HL-60 (cell line): ENCODE results near the gene LEUTX.

ENCODE experiments used
- DNase-seq, 2 experiments: peaks; one replicate each; pipeline ENCODE4 v3.0.0-alpha.2; 2010 to 2020; ENCODE audit warnings: low read depth in 1 of 2, low spot score in 1 of 2
- H3K27ac ChIP-seq: fragments of 250-450 bp; sonication (Bioruptor Pico); replicated peaks from 2 replicates; pipeline ENCODE4 v1.5.1; 2020; ENCODE audit warnings: mild to moderate bottlenecking, moderate library complexity
- H3K27me3 ChIP-seq: fragments of 250-450 bp; sonication (Bioruptor Pico); 2 replicates; pipeline ENCODE4 v1.5.1; 2021; ENCODE audit warnings: mild to moderate bottlenecking, moderate library complexity; ENCODE audit not compliant: insufficient read depth, poor library complexity, severe bottlenecking
- H3K4me3 ChIP-seq: replicated peaks from 2 replicates; pipeline ENCODE4 v1.5.1; 2011; ENCODE audit warnings: mild to moderate bottlenecking, control low read depth, low read length; ENCODE audit not compliant: insufficient read depth
- GABPA ChIP-seq: IDR thresholded peaks from 2 replicates; pipeline ENCODE4 v1.6.1; 2012; ENCODE audit warnings: low read depth
- POLR2AphosphoS5 ChIP-seq: IDR thresholded peaks from 2 replicates; pipeline ENCODE4 v1.6.1; 2012; ENCODE audit warnings: low read depth
- REST ChIP-seq: IDR thresholded peaks from 2 replicates; pipeline ENCODE4 v1.6.1; 2012; ENCODE audit warnings: low read depth; ENCODE audit not compliant: insufficient replicate concordance
- SPI1 ChIP-seq: IDR thresholded peaks from 2 replicates; pipeline ENCODE4 v1.6.1; 2012; ENCODE audit warnings: low read depth, mild to moderate bottlenecking, borderline replicate concordance
- TF ChIP-seq, protein P1 (sequence below): IDR thresholded peaks from one replicate; pipeline ENCODE4 v1.5.1; 2011; ENCODE audit warnings: low read length, control low read depth, inconsistent platforms; ENCODE audit not compliant: insufficient read depth

LEUTX gene

DNA sequence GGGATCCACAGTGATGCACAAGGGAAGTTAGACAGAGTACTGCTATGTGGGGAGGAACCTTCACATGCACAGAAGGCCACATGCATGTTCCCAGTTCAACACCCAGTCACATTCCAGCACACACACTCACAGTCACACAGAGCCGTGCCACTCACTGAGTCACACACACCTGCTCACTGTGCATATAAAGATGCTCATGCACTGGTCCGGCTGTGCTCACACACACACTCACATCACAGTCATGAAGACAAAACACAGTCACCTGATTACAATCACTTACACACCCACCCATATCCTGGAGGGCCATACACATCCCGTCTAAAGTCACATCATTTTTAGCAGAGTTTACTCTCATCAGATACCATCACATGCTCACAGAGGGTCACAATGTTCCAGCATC is 41.3 kb upstream of the LEUTX start:
- no peaks in the 10 kb centered on the region for H3K27me3 ChIP-seq
- TF ChIP-seq GABPA (no peak), SPI1 (no peak)
- DNase-seq: no peak
- no peak overlapping the region for H3K27ac ChIP-seq
- peak overlapping the region; percentile 8 for H3K4me3 ChIP-seq

GRCh38 chr19:39737891-39738290 is 40.8 kb upstream of the LEUTX start, which contains the start of gene CLC:
Gene CLC, minus strand, starts transcription at chr19:39738029. Its CDS starts 77 bp downstream, at chr19:39737952.
- no peak for DNase-seq
- no peaks in the 10 kb centered on the region for H3K27me3 ChIP-seq
- H3K4me3 ChIP-seq: peak within 1 kb of the TSS; percentile 8
- no peak for TF ChIP-seq REST
- no peak for TF ChIP-seq GABPA
- H3K27ac ChIP-seq: no peak within 1 kb of the TSS

- H3K27ac ChIP-seq: no peak overlapping the region
- peak; percentile 11 to 32 for DNase-seq
- TF ChIP-seq, protein P1, sequence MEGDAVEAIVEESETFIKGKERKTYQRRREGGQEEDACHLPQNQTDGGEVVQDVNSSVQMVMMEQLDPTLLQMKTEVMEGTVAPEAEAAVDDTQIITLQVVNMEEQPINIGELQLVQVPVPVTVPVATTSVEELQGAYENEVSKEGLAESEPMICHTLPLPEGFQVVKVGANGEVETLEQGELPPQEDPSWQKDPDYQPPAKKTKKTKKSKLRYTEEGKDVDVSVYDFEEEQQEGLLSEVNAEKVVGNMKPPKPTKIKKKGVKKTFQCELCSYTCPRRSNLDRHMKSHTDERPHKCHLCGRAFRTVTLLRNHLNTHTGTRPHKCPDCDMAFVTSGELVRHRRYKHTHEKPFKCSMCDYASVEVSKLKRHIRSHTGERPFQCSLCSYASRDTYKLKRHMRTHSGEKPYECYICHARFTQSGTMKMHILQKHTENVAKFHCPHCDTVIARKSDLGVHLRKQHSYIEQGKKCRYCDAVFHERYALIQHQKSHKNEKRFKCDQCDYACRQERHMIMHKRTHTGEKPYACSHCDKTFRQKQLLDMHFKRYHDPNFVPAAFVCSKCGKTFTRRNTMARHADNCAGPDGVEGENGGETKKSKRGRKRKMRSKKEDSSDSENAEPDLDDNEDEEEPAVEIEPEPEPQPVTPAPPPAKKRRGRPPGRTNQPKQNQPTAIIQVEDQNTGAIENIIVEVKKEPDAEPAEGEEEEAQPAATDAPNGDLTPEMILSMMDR: no peak
- TF ChIP-seq SPI1 (peak; percentile 98), REST (no peak)
- no peaks in the 10 kb centered on the region for H3K27me3 ChIP-seq
- H3K4me3 ChIP-seq: no peak overlapping the region
Observed at GRCh38 chr19:39738814-39739213, 39.8 kb upstream of the LEUTX start.

DNA sequence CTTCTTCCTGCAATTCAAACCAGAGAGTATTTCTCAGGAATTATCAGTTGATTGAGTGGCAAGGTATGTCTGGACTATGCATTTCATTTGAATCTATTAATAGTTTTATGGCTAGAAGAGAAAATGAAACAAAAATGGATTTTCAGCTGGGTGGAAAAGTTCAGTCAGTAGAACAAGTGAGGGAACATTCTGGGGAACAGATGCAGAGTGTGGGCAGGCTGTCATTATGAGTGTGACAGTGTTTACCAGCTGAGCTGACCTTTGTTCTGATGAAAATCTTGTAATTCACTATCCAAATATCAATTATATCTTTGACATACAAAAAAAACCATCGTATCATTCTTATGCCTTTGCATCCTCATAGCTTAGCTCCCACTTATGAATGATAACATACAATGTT is 38.3 kb upstream of the LEUTX start:
- no peak overlapping the region for H3K27ac ChIP-seq
- H3K27me3 ChIP-seq: no peaks in the 10 kb centered on the region
- no peak for TF ChIP-seq REST
- TF ChIP-seq, protein P1: no peak
- TF ChIP-seq POLR2AphosphoS5: no peak
- TF ChIP-seq GABPA: no peak
- TF ChIP-seq SPI1: no peak
- H3K4me3 ChIP-seq: no peak overlapping the region
- DNase-seq: no peak
